ENCODE data around the gene THRA. TPM values are rescaled to one million over a fixed set of nuclear protein-coding genes. Genes with fewer than 3 reads are reported as not detected.
A peak's percentile ranks its signal among the peaks of the same experiment; 100 is the strongest.

Gene THRA
- total RNA-seq, 1 experiment from 2014 or later: 18.1 TPM

- Histone ChIP-seq H3K27me3 (no peaks in the 10 kb centered on the region), H3K4me3 (no peak overlapping the region), H3K36me3 (peaks cover 32% of the 10 kb centered on the region), H3K9me3 (no peaks in the 10 kb centered on the region)
- no peak for DNase-seq
Observed at GRCh38 chr17:40089077-40089895, 26.5 kb downstream of the THRA start.

GRCh38 chr17:40090237-40091119 is 27.7 kb downstream of the THRA start:
- no peak overlapping the region for H3K4me3 ChIP-seq
- H3K27me3 ChIP-seq: no peaks in the 10 kb centered on the region
- H3K9me3 ChIP-seq: no peaks in the 10 kb centered on the region
- DNase-seq: no peak
- H3K36me3 ChIP-seq: peaks cover 39% of the 10 kb centered on the region

GRCh38 chr17:40091691-40092397 is 29.1 kb downstream of the THRA start:
- no peak for DNase-seq
- no peak overlapping the region for H3K4me3 ChIP-seq
- no peaks in the 10 kb centered on the region for H3K27me3 ChIP-seq
- H3K9me3 ChIP-seq: no peaks in the 10 kb centered on the region
- peaks cover 42% of the 10 kb centered on the region for H3K36me3 ChIP-seq

- DNase-seq: no peak
- Histone ChIP-seq H3K4me3 (no peak overlapping the region), H3K36me3 (peaks cover 40% of the 10 kb centered on the region), H3K9me3 (no peaks in the 10 kb centered on the region), H3K27me3 (no peaks in the 10 kb centered on the region)
Observed at GRCh38 chr17:40092581-40092980, 29.8 kb downstream of the THRA start.

GRCh38 chr17:40093005-40093579 is 30.3 kb downstream of the THRA start:
- DNase-seq: no peak
- Histone ChIP-seq H3K4me3 (no peak overlapping the region), H3K9me3 (no peaks in the 10 kb centered on the region), H3K27me3 (no peaks in the 10 kb centered on the region), H3K36me3 (peaks cover 41% of the 10 kb centered on the region)

- H3K36me3 ChIP-seq: peaks cover 44% of the 10 kb centered on the region
- H3K9me3 ChIP-seq: no peaks in the 10 kb centered on the region
- no peak for DNase-seq
- H3K4me3 ChIP-seq: no peak overlapping the region
- H3K27me3 ChIP-seq: no peaks in the 10 kb centered on the region
Observed at GRCh38 chr17:40093580-40094201, 30.9 kb downstream of the THRA start.

GRCh38 chr17:40094874-40095273 is 32.1 kb downstream of the THRA start:
- peaks cover 39% of the 10 kb centered on the region for H3K36me3 ChIP-seq
- DNase-seq: no peak

GRCh38 chr17:40095351-40095943 is 32.7 kb downstream of the THRA start:
- no peaks in the 10 kb centered on the region for H3K9me3 ChIP-seq

More at GRCh38 chr17:40094874-40095273, 32.1 kb downstream of the THRA start:
- H3K4me3 ChIP-seq: no peak overlapping the region
- H3K9me3 ChIP-seq: no peaks in the 10 kb centered on the region
- H3K27me3 ChIP-seq: no peaks in the 10 kb centered on the region

GRCh38 chr17:40095944-40096791 is 33.4 kb downstream of the THRA start:
- H3K9me3 ChIP-seq: no peaks in the 10 kb centered on the region
- no peak for DNase-seq
- H3K4me3 ChIP-seq: no peak overlapping the region
- no peaks in the 10 kb centered on the region for H3K27me3 ChIP-seq
- peaks cover 39% of the 10 kb centered on the region for H3K36me3 ChIP-seq

More at GRCh38 chr17:40095351-40095943, 32.7 kb downstream of the THRA start:
- no peaks in the 10 kb centered on the region for H3K27me3 ChIP-seq
- DNase-seq: no peak
- H3K36me3 ChIP-seq: peaks cover 39% of the 10 kb centered on the region
- no peak overlapping the region for H3K4me3 ChIP-seq

GRCh38 chr17:40097087-40097486 is 34.3 kb downstream of the THRA start:
- H3K9me3 ChIP-seq: no peaks in the 10 kb centered on the region
- peaks cover 39% of the 10 kb centered on the region for H3K36me3 ChIP-seq
- no peak for DNase-seq
- no peaks in the 10 kb centered on the region for H3K27me3 ChIP-seq
- H3K4me3 ChIP-seq: no peak overlapping the region

- Histone ChIP-seq H3K27me3 (no peaks in the 10 kb centered on the region), H3K36me3 (peaks cover 33% of the 10 kb centered on the region)
- peak; percentile 28 for DNase-seq
Observed at GRCh38 chr17:40097931-40098845, 35.4 kb downstream of the THRA start.

GRCh38 chr17:40098846-40099618 is 36.3 kb downstream of the THRA start:
- no peaks in the 10 kb centered on the region for H3K9me3 ChIP-seq

More at GRCh38 chr17:40097931-40098845, 35.4 kb downstream of the THRA start:
- Histone ChIP-seq H3K4me3 (peak overlapping the region; percentile 59), H3K9me3 (no peaks in the 10 kb centered on the region)

GRCh38 chr17:40099619-40100418 is 37.1 kb downstream of the THRA start:
- Histone ChIP-seq H3K9me3 (no peaks in the 10 kb centered on the region), H3K4me3 (peak overlapping the region; percentile 59), H3K27me3 (no peaks in the 10 kb centered on the region), H3K36me3 (peaks cover 22% of the 10 kb centered on the region)
- no peak for DNase-seq

More at GRCh38 chr17:40098846-40099618, 36.3 kb downstream of the THRA start:
- DNase-seq: peak; percentile 100
- Histone ChIP-seq H3K4me3 (peak overlapping the region; percentile 59), H3K36me3 (peaks cover 29% of the 10 kb centered on the region), H3K27me3 (no peaks in the 10 kb centered on the region)

Data from MG63 (cell line).